ENCODE measurements around the gene CFAP90.
A peak's percentile ranks its signal among the peaks of the same experiment; 100 is the strongest.

CFAP90 gene

DNA sequence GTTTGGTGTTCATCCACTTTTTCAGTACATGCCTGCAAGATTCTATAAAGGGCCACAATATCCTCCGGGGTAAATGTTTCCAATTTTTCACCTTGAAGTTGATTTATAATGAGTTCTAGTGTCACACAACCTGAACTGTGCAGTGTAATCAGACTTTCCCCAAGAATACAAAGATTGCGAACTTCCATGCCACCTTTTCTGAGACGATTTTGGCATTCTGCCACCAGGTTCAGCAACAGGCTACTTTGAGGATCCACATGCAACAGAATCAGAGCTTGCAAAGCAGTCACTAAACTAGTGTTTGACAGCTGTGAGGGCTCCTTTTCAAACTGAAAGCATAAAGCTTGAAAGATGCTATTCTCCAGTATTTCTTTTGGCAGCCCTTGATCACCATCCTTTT, 16.3 kb upstream of the CFAP90 start:
- FAIRE-seq: no peak

DNA sequence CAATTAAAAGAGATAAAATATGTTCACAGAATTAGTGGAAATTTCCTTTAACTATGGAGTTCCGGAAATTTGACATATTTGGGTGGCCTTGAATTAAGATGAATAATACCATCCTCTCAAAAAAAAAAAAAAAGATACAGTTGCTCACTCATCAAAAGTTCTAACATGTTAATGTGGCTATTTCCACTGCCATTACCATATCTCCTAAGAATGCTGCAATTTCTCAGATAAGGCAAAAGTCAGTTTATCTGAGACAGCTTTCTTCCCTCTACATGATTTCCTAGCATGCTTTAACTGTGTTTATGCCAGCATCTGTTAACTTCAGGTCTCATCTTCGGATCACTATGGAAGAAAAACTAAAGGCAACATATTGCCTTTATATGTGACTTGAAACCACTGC, 15.3 kb upstream of the CFAP90 start:
- no peak for FAIRE-seq

DNA sequence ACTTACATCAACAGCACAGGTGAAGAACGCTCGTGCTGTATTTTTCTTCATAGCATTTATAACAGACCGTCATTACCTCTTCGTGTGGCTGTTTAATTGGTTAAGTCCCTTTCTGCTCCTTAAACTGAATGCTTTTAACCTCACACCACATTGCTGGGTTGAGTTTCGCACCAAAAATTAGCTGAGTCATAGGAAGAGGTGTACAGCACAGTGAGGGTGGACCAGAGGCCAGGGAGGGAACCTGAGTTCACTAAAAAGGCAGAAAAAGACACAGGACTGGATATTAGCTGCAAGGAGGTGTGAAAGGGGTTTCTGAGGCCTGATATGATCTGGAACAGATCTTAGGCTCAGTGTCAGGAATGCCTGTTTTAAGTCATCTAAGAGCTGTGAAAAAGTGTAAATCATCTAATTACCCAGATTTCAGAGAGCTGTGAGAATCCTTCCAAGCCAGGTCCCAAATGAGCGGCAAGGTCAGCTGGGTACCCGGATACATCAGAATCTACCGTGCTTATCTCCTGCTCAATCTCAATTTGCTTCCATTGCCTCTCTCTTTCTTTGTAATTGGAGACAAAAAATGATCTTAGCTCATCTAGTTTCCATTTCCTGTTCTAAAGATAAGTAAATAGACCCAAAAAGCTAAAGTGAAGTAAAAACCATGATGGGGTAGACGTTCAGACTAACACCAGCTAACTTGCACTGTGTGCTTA, 7.1 kb upstream of the CFAP90 start:
- FAIRE-seq: no peak

DNA sequence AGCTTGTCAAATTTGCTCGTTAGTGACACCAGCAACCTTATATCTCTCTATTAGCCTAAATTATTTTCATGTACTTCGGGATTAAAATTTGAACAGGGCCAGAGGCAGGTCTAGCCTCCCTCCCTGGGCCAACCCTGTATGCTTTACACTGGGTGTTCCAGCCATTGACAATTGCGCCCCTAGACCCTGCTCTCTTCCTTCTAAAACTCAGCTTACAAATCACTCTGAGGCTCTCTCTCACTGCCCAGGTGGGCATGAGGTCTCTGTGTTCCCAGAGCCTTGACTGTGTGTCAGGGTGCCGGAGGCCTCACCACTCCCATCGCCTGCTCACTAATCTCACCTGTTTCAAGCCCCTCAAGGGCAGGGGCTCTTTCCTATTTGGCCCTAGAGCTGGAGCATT, 6.4 kb upstream of the CFAP90 start:
- FAIRE-seq: no peak

DNA sequence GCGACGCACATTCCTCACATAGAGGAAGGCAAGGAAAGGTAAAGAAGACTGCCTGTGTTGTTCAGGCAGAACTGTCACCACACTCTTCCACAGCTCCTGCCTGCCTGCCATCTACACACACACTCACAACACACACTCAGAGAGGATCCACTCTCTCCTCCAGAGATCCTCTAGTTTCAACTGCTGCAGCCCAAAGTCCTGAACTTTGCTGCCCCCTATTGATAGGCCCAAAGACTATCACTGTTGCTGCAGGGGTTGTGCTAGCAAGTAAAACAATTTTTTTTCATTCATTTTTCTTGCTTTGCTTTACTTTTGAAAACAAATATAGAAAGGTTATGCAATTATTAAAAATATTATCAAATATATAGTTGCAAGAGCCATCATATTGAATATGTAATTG, 5.9 kb upstream of the CFAP90 start:
- FAIRE-seq: peak; percentile 47

DNA sequence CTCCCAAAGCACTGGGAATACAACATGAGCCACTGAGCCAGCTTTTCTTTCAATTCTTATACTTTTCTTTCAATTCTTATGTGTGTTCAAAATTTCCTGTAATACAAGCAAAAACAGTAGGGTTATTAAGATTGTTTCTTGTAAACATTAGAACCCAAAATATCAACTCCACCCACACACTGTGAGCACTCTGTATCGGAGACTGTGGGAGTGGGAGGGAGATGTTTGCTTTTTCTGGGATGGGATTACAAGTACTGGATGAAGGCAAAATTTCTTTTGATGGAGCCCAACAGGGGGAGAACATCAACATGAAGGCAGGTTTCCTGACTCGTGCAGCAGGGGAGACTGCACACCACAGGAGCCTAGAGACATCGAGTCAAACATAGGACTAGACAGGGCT, 4.7 kb upstream of the CFAP90 start:
- FAIRE-seq: no peak

DNA sequence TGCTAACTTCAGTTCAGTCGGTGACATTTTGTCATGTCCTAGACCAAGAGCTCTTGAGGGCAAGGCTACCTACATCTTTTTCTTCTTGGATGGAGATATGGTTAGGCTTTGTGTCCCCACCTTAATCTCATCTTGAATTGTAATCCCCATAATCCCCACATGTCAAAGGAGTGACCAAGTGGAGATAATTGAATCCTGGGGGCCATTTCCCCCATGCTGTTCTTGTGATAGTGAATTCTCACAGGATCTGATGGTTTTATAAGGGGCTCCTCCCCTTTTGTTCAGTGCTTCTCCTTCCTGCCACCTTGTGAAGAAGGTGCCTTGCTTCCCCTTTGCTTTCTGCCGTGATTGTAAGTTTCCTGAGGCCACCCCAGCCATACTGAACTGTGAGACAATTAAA, 2.1 kb upstream of the CFAP90 start:
- FAIRE-seq: no peak

DNA sequence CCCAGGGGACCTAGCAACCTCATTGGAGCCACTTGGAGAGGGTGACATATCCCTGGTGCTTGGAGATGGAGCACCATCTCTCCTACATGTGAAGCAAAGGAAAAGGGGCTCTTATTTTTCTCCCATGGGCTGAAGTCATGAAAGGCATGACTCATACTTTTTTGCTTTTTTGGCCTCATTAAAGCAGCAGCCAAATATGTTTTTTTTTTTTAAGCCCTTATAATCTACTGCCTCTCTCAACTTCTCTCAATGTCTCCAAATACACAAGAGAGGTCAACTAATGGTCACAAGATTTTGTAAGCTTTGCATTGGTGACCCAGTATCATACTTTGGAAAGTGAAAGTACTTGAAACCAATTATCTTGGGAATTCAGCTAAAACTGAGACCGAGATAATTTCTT, 1.6 kb upstream of the CFAP90 start:
- FAIRE-seq: no peak

DNA sequence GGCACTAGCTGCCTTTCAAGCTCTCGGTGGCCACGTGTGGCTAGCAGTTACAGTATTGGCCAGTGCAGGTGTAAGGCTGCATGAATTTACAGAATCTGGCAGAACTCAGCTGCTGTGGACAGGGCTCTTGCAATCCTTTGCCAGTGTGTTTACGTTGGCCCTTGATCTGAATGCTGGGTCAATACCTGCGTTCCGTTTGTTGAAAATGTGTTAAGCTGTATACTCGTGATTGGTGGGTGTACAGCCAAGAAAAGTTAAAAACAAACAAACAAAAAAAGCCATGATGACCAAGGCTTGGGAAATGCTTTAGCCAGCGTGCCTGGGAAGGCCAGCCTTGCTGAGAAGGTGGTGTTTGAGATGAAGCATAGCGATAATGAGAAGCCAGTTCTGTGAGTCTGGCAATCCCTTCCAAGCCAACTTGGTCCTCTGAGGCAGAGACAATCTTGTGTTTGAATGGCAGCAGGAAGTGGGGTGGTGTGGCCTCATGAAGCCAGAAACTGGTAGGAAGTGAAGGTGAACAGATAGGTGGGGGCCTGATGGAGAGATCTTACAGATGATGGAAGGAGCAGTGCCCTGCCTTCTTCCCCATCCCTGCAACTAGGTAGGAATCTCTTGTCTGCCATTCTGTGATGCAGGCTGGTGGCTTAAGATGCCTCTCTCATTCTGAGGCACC, 820 bp upstream of the CFAP90 start:
- FAIRE-seq: no peak

DNA sequence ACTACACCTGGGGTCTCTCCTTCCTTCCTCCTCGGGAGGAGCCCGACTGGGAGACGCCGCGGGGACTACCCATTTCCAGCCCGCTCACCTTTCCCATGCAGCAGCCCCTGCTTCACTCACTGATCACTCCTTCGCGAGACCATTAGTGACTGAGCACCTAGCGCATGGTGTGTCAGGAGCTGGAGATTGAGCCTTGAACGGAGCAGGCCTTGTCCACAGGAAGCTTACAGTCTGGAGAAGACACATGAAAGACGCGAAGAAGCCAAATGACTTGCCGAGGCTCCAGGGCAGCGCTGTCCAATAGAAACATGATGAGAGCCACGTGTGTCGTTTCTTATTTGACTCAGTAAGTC, 283 bp upstream of the CFAP90 start:
- FAIRE-seq: no peak

DNA sequence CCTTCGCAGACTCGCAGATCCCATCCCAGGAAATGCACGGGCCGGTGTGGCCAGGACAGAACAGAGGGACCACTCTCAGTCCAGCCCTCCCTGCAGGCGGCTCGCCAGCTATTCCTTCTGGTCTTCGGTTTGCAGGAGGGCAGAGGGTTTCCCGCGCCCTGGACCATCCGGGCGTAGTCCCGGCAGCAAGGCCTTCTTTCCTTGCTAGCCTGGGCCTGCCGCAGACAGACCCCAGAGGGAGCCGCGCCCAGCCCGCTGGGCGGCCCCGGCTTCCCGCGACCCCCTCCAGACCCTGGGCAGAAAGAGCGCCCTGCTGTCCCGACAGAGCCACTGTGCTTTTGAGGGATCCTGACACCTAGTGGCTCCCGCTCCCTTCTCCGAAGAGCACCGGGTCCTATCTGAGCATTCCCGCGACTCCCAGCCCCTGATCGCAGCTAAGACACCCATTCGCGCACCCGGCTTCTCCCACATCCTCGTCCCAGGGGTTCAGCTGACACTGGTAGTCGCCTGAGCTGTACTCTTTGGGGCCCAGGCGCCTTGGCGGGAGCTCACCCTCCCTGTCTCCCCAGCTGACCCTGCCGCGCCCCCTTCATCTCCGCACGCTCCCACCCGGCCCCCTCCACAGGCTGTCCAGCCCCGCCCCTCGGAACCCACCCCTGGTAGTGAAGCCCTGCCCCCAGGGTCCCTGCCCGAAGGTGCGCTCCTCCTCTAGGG, 1.1 kb downstream of the CFAP90 start:
- no peak for FAIRE-seq

DNA sequence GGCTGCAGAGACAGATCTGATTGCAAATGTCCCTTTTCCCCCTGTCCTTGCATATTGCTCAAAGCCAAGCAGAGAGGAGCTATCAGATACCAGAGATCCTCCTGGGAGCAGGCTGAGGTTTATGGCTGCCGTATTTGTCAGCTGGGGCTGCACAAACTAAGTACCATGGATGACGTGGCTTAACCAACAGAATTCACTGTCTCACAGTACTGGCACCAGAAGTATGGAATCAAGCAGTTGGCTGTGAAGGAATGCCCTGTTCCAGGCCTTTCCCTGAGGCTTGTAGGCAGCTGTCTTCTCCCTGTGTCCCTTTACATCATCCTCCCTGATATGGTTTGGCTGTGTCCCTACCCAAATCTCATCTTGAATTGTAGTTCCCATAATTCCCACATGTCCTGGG, 2.6 kb downstream of the CFAP90 start:
- FAIRE-seq: no peak

DNA sequence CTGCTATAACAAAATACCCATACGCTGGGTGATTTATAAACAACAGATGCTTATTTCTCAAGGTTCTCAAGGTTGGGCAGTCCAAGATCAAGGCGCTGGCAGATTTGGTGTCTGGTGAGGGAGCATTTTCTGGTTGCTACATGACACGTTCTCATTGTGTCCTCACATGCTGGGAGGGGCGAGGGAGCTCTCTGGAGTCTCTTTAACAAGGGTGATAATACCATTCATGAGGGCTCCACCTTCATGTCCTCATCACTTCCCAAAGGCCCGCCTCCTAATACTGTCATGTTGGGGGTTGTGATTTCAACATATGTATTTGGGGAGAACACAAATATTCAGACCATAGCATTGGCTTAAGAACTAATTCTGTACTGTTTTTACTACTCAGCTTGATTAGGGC, 4.6 kb downstream of the CFAP90 start:
- no peak for FAIRE-seq

DNA sequence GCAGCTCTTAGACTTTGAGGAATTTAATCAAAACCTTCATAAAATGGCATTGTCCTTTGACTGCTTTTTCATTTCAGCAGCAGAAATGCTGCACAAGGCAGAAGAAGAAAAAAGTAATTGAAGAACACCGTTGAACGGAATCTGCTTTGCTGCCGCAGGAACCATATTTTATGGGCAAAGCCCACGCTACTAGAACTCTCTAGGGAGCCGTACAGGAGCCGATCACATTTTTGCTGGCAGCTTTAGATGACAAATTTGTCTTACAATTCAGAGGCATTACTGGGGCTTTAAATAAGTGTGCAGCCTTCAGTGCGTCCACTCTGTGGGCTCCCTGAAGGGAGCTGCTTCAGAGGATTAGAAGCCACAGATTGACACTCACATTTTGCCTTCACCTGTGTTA, 5.4 kb downstream of the CFAP90 start:
- FAIRE-seq: no peak

DNA sequence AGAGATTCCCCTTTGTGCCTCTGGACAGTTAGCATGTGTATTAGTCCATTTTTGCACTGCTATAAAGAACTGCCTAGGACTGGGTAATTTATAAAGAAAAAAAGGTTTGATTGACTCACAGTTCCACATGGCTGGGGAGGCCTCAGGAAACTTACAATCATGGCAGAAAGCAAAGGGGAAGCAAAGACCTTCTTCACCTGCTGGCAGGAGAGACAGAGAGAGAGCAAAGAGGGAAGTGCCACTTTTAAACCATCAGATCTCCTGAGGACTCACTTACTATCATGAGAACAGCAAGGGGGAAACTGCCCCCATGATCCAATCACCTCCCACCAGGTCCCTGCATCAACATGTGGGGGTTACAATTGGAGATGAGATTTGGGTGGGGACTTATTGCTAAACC, 6.0 kb downstream of the CFAP90 start:
- no peak for FAIRE-seq

DNA sequence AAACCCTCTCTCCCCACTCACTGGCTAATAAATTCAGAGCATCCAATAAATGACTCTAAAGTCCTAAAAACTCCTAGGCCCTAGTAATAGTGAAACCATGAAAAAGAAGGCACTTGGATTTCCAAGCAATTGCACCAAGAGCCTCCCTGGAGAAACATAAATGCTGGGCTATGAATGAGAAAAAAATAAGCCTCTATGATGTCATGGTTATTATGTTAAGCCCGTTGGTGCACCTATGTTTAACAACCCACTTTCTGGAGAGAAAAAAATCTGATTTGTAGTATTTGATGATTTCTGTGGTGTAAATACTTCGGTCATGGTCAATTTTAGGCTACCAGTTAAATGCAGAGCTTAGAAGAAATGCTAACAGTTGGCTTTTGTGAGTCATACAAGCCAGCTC, 8.4 kb downstream of the CFAP90 start:
- no peak for FAIRE-seq

DNA sequence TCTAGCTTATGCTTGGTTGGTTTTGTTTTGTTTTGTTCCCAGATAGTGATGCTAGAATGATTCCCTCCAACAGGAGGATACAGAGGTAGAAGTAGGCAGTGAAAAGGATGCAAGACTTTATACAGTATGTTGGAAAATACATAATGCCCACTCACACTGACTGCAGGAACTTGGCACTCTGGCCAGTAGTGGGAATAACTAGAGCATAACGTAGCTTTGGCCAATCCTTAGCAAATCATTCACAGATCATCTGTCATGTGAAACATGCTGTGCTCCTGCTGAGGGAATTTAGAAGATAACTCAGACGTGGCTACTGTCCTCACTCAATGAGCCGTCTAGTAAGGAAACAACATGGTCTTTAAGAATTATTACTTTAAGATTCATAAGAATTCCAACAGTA, 13.5 kb downstream of the CFAP90 start:
- FAIRE-seq: no peak

DNA sequence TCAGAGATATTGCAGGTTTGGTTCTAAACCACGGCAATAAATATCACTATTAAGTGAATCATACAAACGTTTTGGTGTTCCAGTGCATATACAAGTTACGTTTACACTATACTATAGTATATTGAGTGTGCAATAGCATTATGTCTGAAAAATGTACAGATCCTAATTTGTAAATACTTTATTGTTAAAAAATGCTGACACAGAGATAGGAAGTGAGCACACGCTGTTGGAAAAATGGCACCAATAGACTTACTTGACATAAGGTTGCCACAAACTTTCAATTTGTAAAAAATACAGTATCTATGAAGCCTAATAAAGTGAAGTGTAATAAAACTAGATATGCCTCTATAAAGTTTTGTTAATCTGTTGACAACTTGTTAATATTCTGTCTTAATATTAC, 16.0 kb downstream of the CFAP90 start:
- no peak for FAIRE-seq

DNA sequence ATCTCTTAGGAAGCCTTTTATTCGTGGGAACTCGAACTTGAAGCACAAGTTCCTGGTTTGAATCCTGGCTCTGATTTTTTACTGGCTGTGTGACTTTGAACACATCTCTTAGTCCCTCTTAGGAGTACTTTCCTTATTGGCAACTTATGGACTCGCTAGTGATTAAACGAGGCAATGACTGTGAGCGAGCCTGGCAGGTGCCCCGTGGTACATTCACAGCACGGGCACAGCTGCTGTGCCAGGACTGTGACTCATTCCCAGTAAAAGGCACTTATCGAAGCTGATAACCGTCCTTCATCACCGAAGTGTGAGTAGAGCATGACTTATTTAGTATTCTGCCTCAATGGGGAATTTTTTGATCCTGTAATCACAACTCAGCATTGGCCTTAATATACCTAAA, 22.7 kb downstream of the CFAP90 start:
- FAIRE-seq: no peak

DNA sequence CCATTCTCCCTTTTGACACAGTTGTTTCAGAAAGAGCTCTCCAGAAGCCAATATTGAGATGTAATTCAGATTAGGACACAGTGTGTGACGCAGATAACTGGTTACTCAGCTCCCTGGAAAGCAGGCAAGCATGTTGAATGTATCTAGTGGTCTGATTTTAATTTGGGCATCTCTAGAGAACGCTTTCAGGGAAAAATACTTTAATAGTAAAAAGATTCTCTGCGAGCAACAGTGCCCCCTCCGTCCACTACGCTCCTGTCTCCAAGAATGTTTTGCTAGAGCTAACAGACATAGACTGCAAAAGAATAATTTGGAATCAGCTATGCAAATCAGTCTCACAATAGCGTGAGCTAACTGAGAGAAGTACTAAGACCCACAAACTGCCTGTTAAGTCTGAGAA, 23.3 kb downstream of the CFAP90 start:
- FAIRE-seq: no peak

DNA sequence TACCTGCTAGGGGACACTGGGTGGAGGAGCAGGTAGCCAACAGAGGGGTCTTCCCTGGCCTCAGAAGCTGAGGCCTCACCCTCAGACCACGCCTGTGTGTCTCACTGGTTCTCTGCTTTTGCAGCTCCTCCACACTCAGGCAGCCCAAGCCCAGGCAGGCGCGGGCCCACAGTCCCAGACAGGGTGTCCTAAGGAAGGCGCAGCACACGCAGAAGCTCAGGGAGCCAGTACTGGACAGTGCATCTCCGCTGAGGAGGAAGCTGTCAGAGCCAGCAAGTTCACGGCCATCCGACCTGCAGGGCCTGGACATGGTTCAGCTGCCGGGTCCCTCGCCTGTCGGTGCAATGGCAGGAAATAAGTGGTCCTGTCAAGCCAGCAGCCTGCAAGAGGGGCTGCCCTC, 25.3 kb downstream of the CFAP90 start:
- FAIRE-seq: no peak

DNA sequence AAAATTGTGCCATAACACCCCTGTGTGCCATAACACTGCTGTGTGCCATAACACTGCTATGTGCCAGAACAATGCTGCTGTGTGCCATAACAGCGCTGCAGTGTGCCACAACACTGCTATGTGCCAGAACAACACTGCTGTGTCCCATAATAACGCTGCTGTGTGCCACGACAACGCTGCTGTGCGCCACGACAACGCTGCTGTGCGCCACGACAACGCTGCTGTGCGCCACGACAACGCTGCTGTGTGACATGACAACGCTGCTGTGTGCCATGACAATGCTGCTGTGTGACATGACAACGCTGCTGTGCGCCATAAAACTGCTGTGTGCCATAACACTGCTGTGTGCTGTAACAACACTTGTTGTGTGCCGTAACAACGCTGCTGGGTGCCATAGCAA, 25.9 kb downstream of the CFAP90 start:
- FAIRE-seq: no peak

DNA sequence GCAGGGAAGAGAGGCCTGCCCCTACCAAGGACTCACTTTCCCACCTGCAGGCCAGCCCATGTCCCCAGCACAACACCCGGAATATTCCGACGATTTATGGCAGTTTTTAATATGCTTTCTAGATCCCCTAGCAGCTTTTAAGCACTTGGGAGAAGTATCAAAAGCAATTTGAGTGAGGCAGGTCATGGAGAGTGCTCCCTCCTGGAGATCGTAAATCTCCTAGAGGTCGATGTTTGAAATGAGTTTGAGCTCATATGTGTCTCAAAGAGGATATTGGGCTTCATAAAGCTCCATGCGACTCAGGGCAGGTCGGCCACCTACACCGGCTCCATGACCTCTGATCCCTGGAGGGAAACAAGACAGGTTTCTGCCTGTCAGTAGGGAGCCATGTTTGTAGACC, 27.3 kb downstream of the CFAP90 start:
- no peak for FAIRE-seq

DNA sequence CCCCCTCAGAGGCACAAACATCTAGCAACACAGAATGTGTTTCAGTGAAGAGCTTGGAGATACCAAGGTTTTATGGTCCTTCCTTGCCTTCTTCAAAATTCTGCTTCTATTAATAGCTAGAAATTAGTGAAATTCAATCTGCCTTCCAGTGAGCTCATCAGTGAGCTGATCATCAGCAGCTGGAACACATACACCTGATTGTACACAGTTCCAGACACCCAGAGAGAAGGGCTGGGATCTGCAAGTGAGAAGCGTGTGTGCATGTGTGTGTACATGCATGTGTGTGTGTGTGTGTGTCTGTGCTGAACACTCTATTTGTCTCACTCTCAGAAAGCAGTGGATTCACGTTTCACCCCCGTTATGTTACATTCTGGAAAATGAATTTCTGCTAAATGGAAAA, 28.5 kb downstream of the CFAP90 start:
- FAIRE-seq: no peak

DNA sequence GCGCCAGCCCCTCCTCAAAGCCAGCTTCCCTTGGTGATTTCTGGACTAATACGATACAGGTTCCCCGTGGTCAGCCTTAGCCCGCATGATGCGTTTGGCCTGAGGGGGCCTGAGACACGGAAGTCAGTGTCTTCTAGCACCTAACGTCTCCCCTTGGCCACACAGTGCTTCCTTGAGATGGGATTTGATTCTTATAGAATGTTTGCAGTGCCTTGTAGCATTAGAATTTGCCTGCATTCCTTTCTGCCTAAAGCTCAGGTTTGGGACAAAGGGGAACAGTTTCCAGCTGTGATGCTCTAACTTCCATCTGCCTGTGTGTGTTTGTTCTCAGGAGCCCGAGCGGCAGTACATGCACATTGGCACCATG, 34.4 kb downstream of the CFAP90 start:
- no peak for FAIRE-seq
